Stomach smooth muscle (tissue), 2 donors: Measurements from ENCODE around the gene ARL15.
"Not testable (repeated sequence)": the region's sequence is repeated elsewhere in the genome, so short reads cannot be mapped to it uniquely, and the experiment has no call there.

ENCODE experiments used
- H3K27ac ChIP-seq: one replicate; pipeline ENCODE4 v1.7.0; 2013; ENCODE audit warnings: mild to moderate bottlenecking, low read length, inconsistent platforms
- H3K27me3 ChIP-seq, 2 donors: one replicate each; pipeline ENCODE4 v1.7.0; 2013; ENCODE audit warnings: low read length in 2 of 2; ENCODE audit not compliant: insufficient read depth in 2 of 2, control insufficient read depth in 1 of 2
- H3K36me3 ChIP-seq, 2 donors: one replicate each; pipeline ENCODE4 v1.7.0; 2013; ENCODE audit warnings: low read length in 2 of 2; ENCODE audit not compliant: control insufficient read depth in 2 of 2, insufficient read depth in 2 of 2
- H3K4me1 ChIP-seq: one replicate; pipeline ENCODE4 v1.7.0; 2013; ENCODE audit warnings: low read length; ENCODE audit not compliant: control insufficient read depth, insufficient read depth
- H3K4me3 ChIP-seq, 2 donors: one replicate each; pipeline ENCODE4 v1.7.0; 2013; ENCODE audit warnings: low read length in 2 of 2
- H3K9ac ChIP-seq, 2 donors: one replicate each; pipeline ENCODE4 v1.7.0; 2013; ENCODE audit warnings: low read length in 2 of 2, mild to moderate bottlenecking in 1 of 2
- H3K9me3 ChIP-seq, 2 donors: one replicate each; pipeline ENCODE4 v1.7.0; 2013; ENCODE audit warnings: low read length in 2 of 2; ENCODE audit not compliant: control insufficient read depth in 2 of 2
- donor health status: healthy.
- donor health status: Pancreatic carcinoma.

Gene ARL15

GRCh38 chr5:53987101-53987500 is 323.3 kb downstream of the ARL15 start:
- Histone ChIP-seq H3K4me3 (no peak overlapping the region), H3K4me1 (no peaks in the 10 kb centered on the region), H3K36me3 (no peaks in the 10 kb centered on the region), H3K9me3 (no peaks in the 10 kb centered on the region), H3K27ac (no peak overlapping the region), H3K9ac (no peak overlapping the region), H3K27me3 (no peaks in the 10 kb centered on the region)

- Histone ChIP-seq H3K9ac (no peak overlapping the region), H3K4me1 (no peaks in the 10 kb centered on the region), H3K27me3 (no peaks in the 10 kb centered on the region), H3K27ac (no peak overlapping the region), H3K4me3 (no peak overlapping the region), H3K9me3 (no peaks in the 10 kb centered on the region), H3K36me3 (no peaks in the 10 kb centered on the region)
Observed at GRCh38 chr5:53985796-53986195, 324.6 kb downstream of the ARL15 start.

- H3K9me3 ChIP-seq = no peaks in the 10 kb centered on the region
- no peaks in the 10 kb centered on the region for H3K27me3 ChIP-seq
- no peaks in the 10 kb centered on the region for H3K4me1 ChIP-seq
- H3K36me3 ChIP-seq = no peaks in the 10 kb centered on the region
- no peak overlapping the region for H3K27ac ChIP-seq
- no peak overlapping the region for H3K9ac ChIP-seq
- H3K4me3 ChIP-seq = no peak overlapping the region
Observed at GRCh38 chr5:53984971-53985370, 325.4 kb downstream of the ARL15 start.

GRCh38 chr5:53983568-53984460 is 326.6 kb downstream of the ARL15 start:
- no peaks in the 10 kb centered on the region for H3K27me3 ChIP-seq
- H3K27ac ChIP-seq = no peak overlapping the region
- no peak overlapping the region for H3K9ac ChIP-seq
- no peaks in the 10 kb centered on the region for H3K36me3 ChIP-seq
- no peaks in the 10 kb centered on the region for H3K9me3 ChIP-seq
- H3K4me3 ChIP-seq = no peak overlapping the region
- H3K4me1 ChIP-seq = no peaks in the 10 kb centered on the region

GRCh38 chr5:53982319-53982718 is 328.1 kb downstream of the ARL15 start:
- not testable (repeated sequence) for H3K4me3 ChIP-seq, H3K27ac ChIP-seq, H3K36me3 ChIP-seq

GRCh38 chr5:53980061-53980460 is 330.3 kb downstream of the ARL15 start:
- Histone ChIP-seq H3K36me3 (no peaks in the 10 kb centered on the region), H3K9ac (no peak overlapping the region), H3K27me3 (no peaks in the 10 kb centered on the region), H3K4me3 (no peak overlapping the region), H3K4me1 (no peaks in the 10 kb centered on the region), H3K9me3 (no peaks in the 10 kb centered on the region), H3K27ac (no peak overlapping the region)

More at GRCh38 chr5:53982319-53982718, 328.1 kb downstream of the ARL15 start:
- H3K9ac ChIP-seq, H3K27me3 ChIP-seq, H3K9me3 ChIP-seq, H3K4me1 ChIP-seq: not testable (repeated sequence)

GRCh38 chr5:53974021-53974420 is 336.4 kb downstream of the ARL15 start:
- Histone ChIP-seq H3K4me1 (no peaks in the 10 kb centered on the region), H3K27me3 (no peaks in the 10 kb centered on the region), H3K27ac (no peak overlapping the region), H3K9ac (no peak overlapping the region), H3K9me3 (no peaks in the 10 kb centered on the region), H3K36me3 (no peaks in the 10 kb centered on the region), H3K4me3 (no peak overlapping the region)

- no peaks in the 10 kb centered on the region for H3K4me1 ChIP-seq
- no peak overlapping the region for H3K9ac ChIP-seq
- no peak overlapping the region for H3K4me3 ChIP-seq
- no peak overlapping the region for H3K27ac ChIP-seq
- no peaks in the 10 kb centered on the region for H3K9me3 ChIP-seq
- no peaks in the 10 kb centered on the region for H3K27me3 ChIP-seq
- H3K36me3 ChIP-seq = no peaks in the 10 kb centered on the region
Observed at GRCh38 chr5:53972314-53972713, 338.1 kb downstream of the ARL15 start.

GRCh38 chr5:53971551-53971950 is 338.8 kb downstream of the ARL15 start:
- no peak overlapping the region for H3K4me3 ChIP-seq
- H3K9me3 ChIP-seq = no peaks in the 10 kb centered on the region
- H3K27me3 ChIP-seq = no peaks in the 10 kb centered on the region
- no peak overlapping the region for H3K9ac ChIP-seq
- H3K36me3 ChIP-seq = no peaks in the 10 kb centered on the region
- no peaks in the 10 kb centered on the region for H3K4me1 ChIP-seq
- H3K27ac ChIP-seq = no peak overlapping the region

GRCh38 chr5:53971131-53971530 is 339.2 kb downstream of the ARL15 start:
- Histone ChIP-seq H3K9me3 (no peaks in the 10 kb centered on the region), H3K27ac (no peak overlapping the region), H3K4me3 (no peak overlapping the region), H3K36me3 (no peaks in the 10 kb centered on the region), H3K4me1 (no peaks in the 10 kb centered on the region), H3K9ac (no peak overlapping the region), H3K27me3 (no peaks in the 10 kb centered on the region)

- no peaks in the 10 kb centered on the region for H3K9me3 ChIP-seq
- H3K27ac ChIP-seq = no peak overlapping the region
- no peaks in the 10 kb centered on the region for H3K36me3 ChIP-seq
- H3K9ac ChIP-seq = no peak overlapping the region
- no peaks in the 10 kb centered on the region for H3K4me1 ChIP-seq
- H3K27me3 ChIP-seq = no peaks in the 10 kb centered on the region
- H3K4me3 ChIP-seq = no peak overlapping the region
Observed at GRCh38 chr5:53970475-53970874, 339.9 kb downstream of the ARL15 start.
